PC-9 (cell line): ENCODE measurements around the gene CYP24A1. TPM values are rescaled to one million over a fixed set of nuclear protein-coding genes. Genes with fewer than 3 reads are reported as not detected.

Experiments
- BruUV-seq: library from RNA; stranded (reverse); fragments of 400-500 nt; replicated peaks from 2 replicates; lab custom pipeline; 2021; lab: Mats Ljungman, UMichigan
- CTCF ChIA-PET: fragments of 300-600 bp; sonication (Branson Sonifier 250); formaldehyde crosslinking; loops from one replicate; lab custom pipeline; 2022; ENCODE audit warnings: antibody characterized with exemption; lab: Charles Lee
- POLR2A ChIA-PET: fragments of 300-600 bp; sonication (Branson Sonifier 250); formaldehyde crosslinking; loops from one replicate; lab custom pipeline; 2022; ENCODE audit warnings: antibody characterized with exemption; ENCODE audit not compliant: unreplicated experiment; lab: Charles Lee
- DNase-seq, 2 experiments: peaks; one replicate each; pipeline versions ENCODE4 v3.0.0 to v3.0.0-alpha.2; 2015 to 2022; ENCODE audit warnings: mixed read lengths in 1 of 2
- H2AFZ ChIP-seq: fragments of 200-600 bp; sonication (generic); 2 replicates; pipeline ENCODE4 v1.8.1; 2017; ENCODE audit warnings: antibody characterized with exemption
- H3F3A ChIP-seq: fragments of 200-600 bp; sonication (generic); 2 replicates; pipeline ENCODE4 v1.8.1; 2017; ENCODE audit warnings: antibody characterized with exemption, mild to moderate bottlenecking, low read depth; ENCODE audit not compliant: insufficient read depth
- H3K27ac ChIP-seq: fragments of 200-600 bp; sonication (generic); 2 replicates; pipeline ENCODE4 v1.6.1; 2016; ENCODE audit warnings: mixed run types
- H3K27me3 ChIP-seq: fragments of 200-600 bp; sonication (generic); 2 replicates; pipeline ENCODE4 v1.6.1; 2016; ENCODE audit warnings: low read depth, mixed run types; ENCODE audit not compliant: insufficient read depth
- H3K36me3 ChIP-seq: fragments of 200-600 bp; sonication (generic); 2 replicates; pipeline ENCODE4 v1.6.1; 2016; ENCODE audit warnings: low read depth, mixed run types
- H3K4me1 ChIP-seq: fragments of 200-600 bp; sonication (generic); replicated peaks from 2 replicates; pipeline ENCODE4 v1.6.1; 2016; ENCODE audit warnings: mixed run types; ENCODE audit not compliant: insufficient read depth
- H3K4me2 ChIP-seq: fragments of 200-600 bp; sonication (generic); 2 replicates; pipeline ENCODE4 v1.6.1; 2017; ENCODE audit warnings: mixed run types
- H3K4me3 ChIP-seq: fragments of 200-600 bp; sonication (generic); 2 replicates; pipeline ENCODE4 v1.6.1; 2016; ENCODE audit warnings: mixed run types
- H3K79me2 ChIP-seq: fragments of 200-600 bp; sonication (generic); 2 replicates; pipeline ENCODE4 v1.6.1; 2017; ENCODE audit warnings: low read depth, mixed run types
- H3K9me2 ChIP-seq: fragments of 200-600 bp; sonication (generic); 2 replicates; pipeline ENCODE4 v1.8.1; 2017; ENCODE audit warnings: mild to moderate bottlenecking; ENCODE audit not compliant: insufficient read depth
- H3K9me3 ChIP-seq: fragments of 200-600 bp; sonication (generic); 2 replicates; pipeline ENCODE4 v1.8.1; 2016; ENCODE audit warnings: low read depth; ENCODE audit not compliant: insufficient read depth
- H4K20me1 ChIP-seq: fragments of 200-600 bp; sonication (generic); 2 replicates; pipeline ENCODE4 v1.8.1; 2017; ENCODE audit not compliant: insufficient read depth
- EZH2 ChIP-seq: fragments of 200-600 bp; sonication (generic); IDR thresholded peaks from 2 replicates; pipeline ENCODE4 v1.8.0; 2017; ENCODE audit warnings: antibody characterized with exemption, low read depth
- intact Hi-C: fragments of 100-400 bp; cut with micrococcal nuclease; formaldehyde crosslinking; loops from one replicate; pipeline ENCODE4 v1.10.0; 2022; ENCODE audit not compliant: unreplicated experiment
- total RNA-seq: library from RNA; stranded (reverse); gene quantifications from 2 replicates; pipeline ENCODE4 v1.2.3, GENCODE V29; 2021
- TF ChIP-seq, protein P1 (sequence below): fragments of 200-600 bp; sonication (generic); conservative IDR thresholded peaks from 2 replicates; pipeline ENCODE4 v1.6.1; 2017; ENCODE audit warnings: mixed run types, antibody characterized with exemption, mild to moderate bottlenecking, moderate library complexity

The CYP24A1 gene
- total RNA-seq, 1 experiment from 2014 or later, result 4.9 TPM

- peaks cover 77% of the 10 kb centered on the region for H3K4me1 ChIP-seq
- H4K20me1 ChIP-seq, result no peaks in the 10 kb centered on the region
- no peak for DNase-seq
- no peaks in the 10 kb centered on the region for H3K79me2 ChIP-seq
- ChIA-PET CTCF (no interaction called here), POLR2A (interaction anchor here (0.6 kb wide), 1 partner anchor 18 kb away, joined by 3 read pairs; no protein-coding TSS in a partner anchor)
- no TSS peak for BruUV-seq
- intact Hi-C loops, result no loop called here
- TF ChIP-seq, protein P1, sequence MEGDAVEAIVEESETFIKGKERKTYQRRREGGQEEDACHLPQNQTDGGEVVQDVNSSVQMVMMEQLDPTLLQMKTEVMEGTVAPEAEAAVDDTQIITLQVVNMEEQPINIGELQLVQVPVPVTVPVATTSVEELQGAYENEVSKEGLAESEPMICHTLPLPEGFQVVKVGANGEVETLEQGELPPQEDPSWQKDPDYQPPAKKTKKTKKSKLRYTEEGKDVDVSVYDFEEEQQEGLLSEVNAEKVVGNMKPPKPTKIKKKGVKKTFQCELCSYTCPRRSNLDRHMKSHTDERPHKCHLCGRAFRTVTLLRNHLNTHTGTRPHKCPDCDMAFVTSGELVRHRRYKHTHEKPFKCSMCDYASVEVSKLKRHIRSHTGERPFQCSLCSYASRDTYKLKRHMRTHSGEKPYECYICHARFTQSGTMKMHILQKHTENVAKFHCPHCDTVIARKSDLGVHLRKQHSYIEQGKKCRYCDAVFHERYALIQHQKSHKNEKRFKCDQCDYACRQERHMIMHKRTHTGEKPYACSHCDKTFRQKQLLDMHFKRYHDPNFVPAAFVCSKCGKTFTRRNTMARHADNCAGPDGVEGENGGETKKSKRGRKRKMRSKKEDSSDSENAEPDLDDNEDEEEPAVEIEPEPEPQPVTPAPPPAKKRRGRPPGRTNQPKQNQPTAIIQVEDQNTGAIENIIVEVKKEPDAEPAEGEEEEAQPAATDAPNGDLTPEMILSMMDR, result no peak
- TF ChIP-seq EZH2, result no peak
- H3K9me3 ChIP-seq, result no peaks in the 10 kb centered on the region
- no peaks in the 10 kb centered on the region for H3K36me3 ChIP-seq
- no peak overlapping the region for H3K4me3 ChIP-seq
- H3F3A ChIP-seq, result peaks cover 40% of the 10 kb centered on the region
- H3K27me3 ChIP-seq, result no peaks in the 10 kb centered on the region
- H3K9me2 ChIP-seq, result 0 out of 2 replicates have a peak, but pooled peaks cover 3% of the 10 kb centered on the region
- peak overlapping the region; percentile 97 for H3K27ac ChIP-seq
- peak overlapping the region; percentile 66 for H3K4me2 ChIP-seq
- H2AFZ ChIP-seq, result peak overlapping the region; percentile 50; the same call in 1 of the 2 replicates
These were observed 58.5 kb downstream of the CYP24A1 start for GRCh38 chr20:54115172-54115854.

- no TSS peak for BruUV-seq
- peaks cover 44% of the 10 kb centered on the region for H3F3A ChIP-seq
- TF ChIP-seq EZH2, result no peak
- TF ChIP-seq, protein P1, result no peak
- no peaks in the 10 kb centered on the region for H3K79me2 ChIP-seq
- H3K27ac ChIP-seq, result peak overlapping the region; percentile 97
- no peak overlapping the region for H2AFZ ChIP-seq
- H3K9me3 ChIP-seq, result no peaks in the 10 kb centered on the region
- no peak for DNase-seq
- peaks cover 81% of the 10 kb centered on the region for H3K4me1 ChIP-seq
- intact Hi-C loops, result no loop called here
- H3K36me3 ChIP-seq, result no peaks in the 10 kb centered on the region
- POLR2A ChIA-PET, result no interaction called here
- H3K4me3 ChIP-seq, result no peak overlapping the region
- CTCF ChIA-PET, result no interaction called here
- H3K4me2 ChIP-seq, result no peak overlapping the region
- no peaks in the 10 kb centered on the region for H4K20me1 ChIP-seq
- no peaks in the 10 kb centered on the region for H3K27me3 ChIP-seq
- H3K9me2 ChIP-seq, result 0 out of 2 replicates have a peak, but pooled peaks cover 3% of the 10 kb centered on the region
These were observed 59.7 kb downstream of the CYP24A1 start for GRCh38 chr20:54114109-54114508.

- no TSS peak for BruUV-seq
- Histone ChIP-seq H3K27me3 (no peaks in the 10 kb centered on the region), H3K27ac (peak overlapping the region; percentile 97), H3K9me3 (no peaks in the 10 kb centered on the region), H3K4me1 (peaks cover 81% of the 10 kb centered on the region), H3K9me2 (no peaks in the 10 kb centered on the region), H4K20me1 (no peaks in the 10 kb centered on the region), H3K4me3 (no peak overlapping the region), H3K79me2 (no peaks in the 10 kb centered on the region), H2AFZ (no peak overlapping the region), H3K4me2 (no peak overlapping the region), H3F3A (peaks cover 44% of the 10 kb centered on the region), H3K36me3 (no peaks in the 10 kb centered on the region)
- no peak for TF ChIP-seq EZH2
- DNase-seq, result no peak
- POLR2A ChIA-PET, result no interaction called here
- CTCF ChIA-PET, result no interaction called here
- intact Hi-C loops, result no loop called here
These were observed 60.2 kb downstream of the CYP24A1 start for GRCh38 chr20:54113566-54113965.
